HG02759 (cell line): ENCODE measurements around the gene TOMM22.

ENCODE experiments used
- ATAC-seq: cut with Tn5 transposase; IDR thresholded peaks from one replicate; pipeline ENCODE4 v1.9.1; 2021; ENCODE audit warnings: mild to moderate bottlenecking, moderate library complexity; ENCODE audit not compliant: unreplicated experiment

Gene TOMM22

GRCh38 chr22:38733329-38733723 lies 51.6 kb downstream of the TOMM22 start:
- ATAC-seq: no peak

DNA sequence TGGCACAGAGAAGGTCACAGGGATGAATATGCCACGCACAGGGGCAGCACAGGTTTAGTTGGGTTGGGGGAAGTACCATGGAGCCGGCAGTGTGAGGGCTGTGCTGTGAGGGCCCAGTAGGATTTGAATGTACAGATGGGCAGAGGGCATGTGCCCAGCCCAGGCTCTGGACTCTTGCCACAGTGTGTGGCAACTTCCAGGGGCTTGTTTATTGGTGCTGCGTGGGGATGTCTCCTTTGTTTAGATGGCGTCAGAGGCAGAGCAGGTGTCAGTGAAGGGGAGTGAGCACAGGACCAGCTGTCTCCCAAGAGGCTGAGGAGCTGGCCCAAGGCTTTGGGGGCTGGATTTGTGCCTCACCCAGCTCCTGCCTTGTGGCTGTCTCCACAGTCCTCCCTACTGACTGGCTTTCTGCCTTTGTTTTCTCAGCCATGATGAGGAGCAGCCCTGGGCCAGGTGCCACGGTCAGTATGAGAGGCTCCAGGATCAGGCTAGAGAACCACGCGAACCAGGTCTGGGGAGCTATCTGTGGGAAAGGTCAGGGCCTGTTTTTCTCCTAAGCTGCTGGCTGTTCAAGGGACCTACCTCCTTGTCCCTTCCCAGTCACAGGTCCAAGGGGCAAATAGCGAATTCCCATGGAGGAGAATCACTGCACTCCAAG lies 52.1 kb downstream of the TOMM22 start:
- no peak for ATAC-seq

- no peak for ATAC-seq
Measured at GRCh38 chr22:38734421-38735100, 52.8 kb downstream of the TOMM22 start.
